Measurements from ENCODE around the gene CTF1.

DNA sequence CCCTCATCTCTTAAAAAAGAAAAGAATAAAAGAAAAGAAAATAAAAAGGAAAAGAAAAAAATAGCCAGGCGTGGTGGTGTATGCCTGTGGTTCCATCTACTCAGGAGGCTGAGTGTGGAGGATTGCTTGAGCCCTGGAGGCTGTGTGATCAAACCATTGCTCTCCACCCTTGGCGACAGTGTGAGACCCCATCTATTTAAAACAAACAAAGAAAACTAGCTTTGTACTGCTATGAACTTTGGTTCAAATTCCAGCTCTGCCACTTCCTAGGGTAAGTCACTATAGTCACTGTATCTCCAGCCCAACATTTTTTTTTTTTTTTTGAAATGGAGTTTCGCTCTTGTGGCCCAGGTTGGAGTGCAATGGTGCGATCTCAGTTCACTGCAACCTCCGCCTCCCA, 4.2 kb downstream of the CTF1 start:
- TF ChIP-seq CTCF (IDR thresholded peaks at IDR 0.05) = no peak
- no peak for TF ChIP-seq POLR2A (IDR thresholded peaks at IDR 0.05)
